IMR-90 (cell line): ENCODE data around the gene NPTN. TPM values are rescaled to one million over a fixed set of nuclear protein-coding genes. Genes with fewer than 3 reads are reported as not detected.

Experiments used
- ATAC-seq: fragments of 200-7000 bp; cut with Tn5 transposase; 2 replicates; pipeline ENCODE4 v1.9.1; 2020; ENCODE audit warnings: low read depth, mild to moderate bottlenecking, moderate library complexity
- BruUV-seq: library from RNA; stranded (reverse); fragments of 400-500 nt; replicated peaks from 2 replicates; lab custom pipeline; 2021; lab: Mats Ljungman, UMichigan
- CTCF ChIA-PET: fragments of 300-600 bp; formaldehyde crosslinking; extraction: SDS; loops from one replicate; lab custom pipeline; 2021; ENCODE audit warnings: antibody characterized with exemption; lab: Yijun Ruan, JAX
- POLR2A ChIA-PET: fragments of 300-600 bp; sonication (Branson Sonifier 250); formaldehyde crosslinking; loops from one replicate; lab custom pipeline; 2022; ENCODE audit warnings: antibody characterized with exemption; ENCODE audit not compliant: unreplicated experiment; lab: Charles Lee
- DNase-seq: peaks from one replicate; pipeline ENCODE4 v3.0.0; 2013
- H2AFZ ChIP-seq: replicated peaks from 2 replicates; pipeline ENCODE3; 2013; ENCODE audit warnings: low read length, mild to moderate bottlenecking; ENCODE audit not compliant: poor library complexity
- H2AK5ac ChIP-seq: 2 replicates; pipeline ENCODE4 v1.6.1; 2013; ENCODE audit warnings: low read depth, low read length, inconsistent platforms
- H2AK9ac ChIP-seq: replicated peaks from 2 replicates; pipeline ENCODE3; 2013; ENCODE audit warnings: mild to moderate bottlenecking, low read depth, low read length, moderate library complexity; ENCODE audit not compliant: poor library complexity
- H2BK120ac ChIP-seq: 2 replicates; pipeline ENCODE4 v1.6.1; 2013; ENCODE audit warnings: low read depth, low read length, inconsistent platforms
- H2BK15ac ChIP-seq: 3 replicates; pipeline ENCODE4 v1.6.1; 2013; ENCODE audit warnings: low read depth, low read length, inconsistent platforms
- H2BK20ac ChIP-seq: 2 replicates; pipeline ENCODE4 v1.6.1; 2013; ENCODE audit warnings: low read depth, mild to moderate bottlenecking, inconsistent platforms, low read length, moderate library complexity
- H2BK5ac ChIP-seq: 2 replicates; pipeline ENCODE4 v1.6.1; 2013; ENCODE audit warnings: mild to moderate bottlenecking, low read depth, low read length, inconsistent platforms; ENCODE audit not compliant: poor library complexity, severe bottlenecking
- H3K14ac ChIP-seq: replicated peaks from 2 replicates; pipeline ENCODE4 v1.6.1; 2013; ENCODE audit warnings: low read depth, low read length, inconsistent platforms
- H3K18ac ChIP-seq: 2 replicates; pipeline ENCODE4 v1.6.1; 2013; ENCODE audit warnings: low read depth, low read length, control low read depth
- H3K23ac ChIP-seq: 2 replicates; pipeline ENCODE4 v1.6.1; 2013; ENCODE audit warnings: low read depth, low read length, inconsistent platforms
- H3K27ac ChIP-seq: 2 replicates; pipeline ENCODE4 v1.5.1; 2013; ENCODE audit warnings: mild to moderate bottlenecking, control low read depth, low read length; ENCODE audit not compliant: insufficient read depth
- H3K27me3 ChIP-seq: 2 replicates; pipeline ENCODE4 v1.6.1; 2013; ENCODE audit warnings: low read length; ENCODE audit not compliant: control insufficient read depth, insufficient read depth
- H3K36me3 ChIP-seq: 2 replicates; pipeline ENCODE4 v1.6.1; 2013; ENCODE audit warnings: low read length, mixed read lengths; ENCODE audit not compliant: control insufficient read depth, insufficient read depth
- H3K4ac ChIP-seq: 2 replicates; pipeline ENCODE4 v1.6.1; 2013; ENCODE audit warnings: low read depth, low read length, inconsistent platforms
- H3K4me1 ChIP-seq: 2 replicates; pipeline ENCODE4 v1.6.1; 2013; ENCODE audit warnings: low read length, mixed read lengths; ENCODE audit not compliant: control insufficient read depth, insufficient read depth
- H3K4me2 ChIP-seq: 2 replicates; pipeline ENCODE4 v1.6.1; 2013; ENCODE audit warnings: low read depth, mild to moderate bottlenecking, control low read depth, low read length, moderate library complexity
- H3K4me3 ChIP-seq: 2 replicates; pipeline ENCODE4 v1.5.1; 2013; ENCODE audit warnings: low read depth, mild to moderate bottlenecking, control low read depth, low read length, moderate library complexity; ENCODE audit not compliant: insufficient read depth
- H3K56ac ChIP-seq: 2 replicates; pipeline ENCODE4 v1.6.1; 2013; ENCODE audit warnings: low read length, inconsistent platforms; ENCODE audit not compliant: insufficient read depth; ENCODE audit errors: extremely low read depth
- H3K79me1 ChIP-seq, 2 experiments: 2 replicates each; pipeline ENCODE4 v1.6.1; 2013; ENCODE audit warnings: low read length in 2 of 2, inconsistent platforms in 1 of 2, low read depth in 1 of 2
- H3K9ac ChIP-seq: 2 replicates; pipeline ENCODE4 v1.6.1; 2013; ENCODE audit warnings: low read depth, low read length, control low read depth
- H3K9me1 ChIP-seq: 2 replicates; pipeline ENCODE4 v1.6.1; 2013; ENCODE audit warnings: low read length, inconsistent platforms; ENCODE audit not compliant: insufficient read depth
- H3K9me3 ChIP-seq: 2 replicates; pipeline ENCODE4 v1.6.1; 2013; ENCODE audit warnings: low read length; ENCODE audit not compliant: control insufficient read depth, insufficient read depth
- H4K20me1 ChIP-seq: 2 replicates; pipeline ENCODE4 v1.6.1; 2013; ENCODE audit warnings: low read length, inconsistent platforms; ENCODE audit not compliant: insufficient read depth
- H4K5ac ChIP-seq: 2 replicates; pipeline ENCODE4 v1.6.1; 2013; ENCODE audit warnings: mild to moderate bottlenecking, low read depth, low read length, control low read depth
- H4K8ac ChIP-seq, 2 experiments: 2 replicates each; pipeline ENCODE4 v1.6.1; 2013; ENCODE audit warnings: low read depth in 2 of 2, low read length in 2 of 2, control low read depth in 1 of 2, inconsistent platforms in 1 of 2
- H4K91ac ChIP-seq: 2 replicates; pipeline ENCODE4 v1.6.1; 2013; ENCODE audit warnings: low read depth, low read length, inconsistent platforms; ENCODE audit not compliant: insufficient read depth
- RAD21 ChIP-seq: IDR thresholded peaks from 2 replicates; pipeline ENCODE4 v1.6.1; 2012; ENCODE audit warnings: low read length, improper control_type of control experiment
- WGBS, 2 experiments: methylation state at CpG; one replicate each; pipeline versions ENCODE4 v1.1.5 to v1.1.7; 2013; ENCODE audit warnings: missing lambda C conversion rate in 2 of 2; ENCODE audit not compliant: insufficient read length in 1 of 2; ENCODE audit errors: extremely low coverage in 2 of 2; 5-methylcytosine and 5-hydroxymethylcytosine counted together
- dilution Hi-C: fragments of 300-500 bp; cut with HindIII; formaldehyde crosslinking; loops from one replicate; pipeline ENCODE4 v1.14.3; 2018; ENCODE audit warnings: low sequenced_read_pairs; ENCODE audit not compliant: unreplicated experiment
- in situ Hi-C: fragments of 300-500 bp; cut with MboI; formaldehyde crosslinking; loops from 3 replicates; pipeline ENCODE4 v1.14.3; 2019; ENCODE audit warnings: low sequenced_read_pairs, inconsistent platforms, mixed read lengths
- intact Hi-C: fragments of 100-400 bp; cut with micrococcal nuclease; formaldehyde crosslinking; loops from 2 replicates; pipeline ENCODE4 v1.10.0; 2022
- polyA plus RNA-seq, 3 experiments: library from polyadenylated mRNA; depleted of rRNA; stranded (reverse); fragments of >200 nt; gene quantifications; 2 replicates each; pipeline ENCODE4 v1.2.3, GENCODE V29; 2012; ENCODE audit warnings: low replicate concordance in 1 of 3
- total RNA-seq: library from RNA; depleted of rRNA; stranded (reverse); fragments of >200 nt; gene quantifications from 2 replicates; pipeline ENCODE4 v1.2.3, GENCODE V29; 2012

The NPTN gene
- total and polyA plus RNA-seq, 2 of the 4 experiments (the other 2 are of a cell fraction), result 171 to 329 TPM

- dilution Hi-C loops, result no loop called here
- 33% methylated on average over 1 of the region's 3 CpGs; no CpG with 5 or more reads in 1 of the 2 experiments for WGBS, 2 experiments
- ChIA-PET CTCF (no interaction called here), POLR2A (no interaction called here)
- Histone ChIP-seq H3K36me3 (no peaks in the 10 kb centered on the region), H3K4ac (no peak overlapping the region), H3K79me1 (no peaks in the 10 kb centered on the region), H4K8ac (no peak overlapping the region), H3K14ac (no peak overlapping the region), H4K20me1 (no peaks in the 10 kb centered on the region), H3K23ac (no peak overlapping the region), H4K91ac (no peak overlapping the region), H2BK15ac (no peak overlapping the region), H2BK5ac (no peak overlapping the region), H3K9me1 (no peaks in the 10 kb centered on the region), H3K4me2 (no peak overlapping the region), H3K27me3 (peaks cover 14% of the 10 kb centered on the region), H3K4me3 (no peak overlapping the region), H3K4me1 (no peaks in the 10 kb centered on the region), H3K27ac (no peak overlapping the region), H2AK9ac (peak overlapping the region; percentile 72), H3K9me3 (no peaks in the 10 kb centered on the region), H2AFZ (no peak overlapping the region), H3K56ac (no peak overlapping the region), H2AK5ac (no peak overlapping the region), H4K5ac (no peak overlapping the region), H2BK20ac (no peak overlapping the region), H2BK120ac (no peak overlapping the region), H3K18ac (no peak overlapping the region), H3K9ac (no peak overlapping the region)
- TF ChIP-seq RAD21, result no peak
- no peak for DNase-seq
- intact Hi-C loops, result no loop called here
- no peak for ATAC-seq
- BruUV-seq, result no TSS peak
- in situ Hi-C loops, result no loop called here
These were observed 114.9 kb downstream of the NPTN start for GRCh38 chr15:73518180-73518862.
